ENCODE measurements around the gene OSTC.

The OSTC gene

DNA sequence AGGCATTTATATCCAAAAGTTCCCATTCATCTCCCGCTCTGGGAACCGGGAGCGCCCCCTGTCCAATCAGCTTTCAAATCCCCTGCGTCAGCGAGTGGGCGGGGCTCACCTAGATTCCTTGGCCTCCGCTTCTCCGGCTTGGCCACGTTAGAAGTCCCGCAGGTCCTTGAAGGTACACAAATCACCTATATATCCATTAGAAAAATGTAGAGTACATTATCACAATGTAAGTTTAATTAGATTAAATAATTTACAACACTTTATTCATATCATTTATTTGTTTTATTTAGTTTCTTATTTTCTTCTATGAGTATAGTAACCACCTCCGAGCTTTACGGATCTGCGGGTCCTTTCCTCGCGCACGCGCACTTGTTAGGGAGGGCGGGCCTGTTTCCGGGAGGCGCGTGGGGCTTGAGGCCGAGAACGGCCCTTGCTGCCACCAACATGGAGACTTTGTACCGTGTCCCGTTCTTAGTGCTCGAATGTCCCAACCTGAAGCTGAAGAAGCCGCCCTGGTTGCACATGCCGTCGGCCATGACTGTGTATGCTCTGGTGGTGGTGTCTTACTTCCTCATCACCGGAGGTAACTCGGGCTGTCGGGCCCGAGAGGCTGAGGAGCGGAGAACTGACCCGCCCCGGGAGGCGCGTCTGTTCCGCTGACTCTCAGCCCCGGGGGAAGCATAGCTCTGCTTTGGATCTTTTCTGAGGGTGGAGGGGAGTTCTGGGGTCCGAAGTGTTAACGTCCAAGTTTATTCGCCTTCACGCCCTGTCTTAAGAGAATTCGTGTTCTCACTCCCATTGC lies at the start of gene OSTC:
OSTC (plus strand) TSS at position 388 of the 802 bp plus-strand sequence; CDS start at position 445, 57 bp downstream.
- peak within 1 kb of the TSS; percentile 68 for H3K4me3 ChIP-seq (ENCODE audit: low read depth, low read length)
- TF ChIP-seq, protein P1, sequence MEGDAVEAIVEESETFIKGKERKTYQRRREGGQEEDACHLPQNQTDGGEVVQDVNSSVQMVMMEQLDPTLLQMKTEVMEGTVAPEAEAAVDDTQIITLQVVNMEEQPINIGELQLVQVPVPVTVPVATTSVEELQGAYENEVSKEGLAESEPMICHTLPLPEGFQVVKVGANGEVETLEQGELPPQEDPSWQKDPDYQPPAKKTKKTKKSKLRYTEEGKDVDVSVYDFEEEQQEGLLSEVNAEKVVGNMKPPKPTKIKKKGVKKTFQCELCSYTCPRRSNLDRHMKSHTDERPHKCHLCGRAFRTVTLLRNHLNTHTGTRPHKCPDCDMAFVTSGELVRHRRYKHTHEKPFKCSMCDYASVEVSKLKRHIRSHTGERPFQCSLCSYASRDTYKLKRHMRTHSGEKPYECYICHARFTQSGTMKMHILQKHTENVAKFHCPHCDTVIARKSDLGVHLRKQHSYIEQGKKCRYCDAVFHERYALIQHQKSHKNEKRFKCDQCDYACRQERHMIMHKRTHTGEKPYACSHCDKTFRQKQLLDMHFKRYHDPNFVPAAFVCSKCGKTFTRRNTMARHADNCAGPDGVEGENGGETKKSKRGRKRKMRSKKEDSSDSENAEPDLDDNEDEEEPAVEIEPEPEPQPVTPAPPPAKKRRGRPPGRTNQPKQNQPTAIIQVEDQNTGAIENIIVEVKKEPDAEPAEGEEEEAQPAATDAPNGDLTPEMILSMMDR (IDR thresholded peaks at IDR 0.05; ENCODE audit: borderline replicate concordance, insufficient read depth, low read depth, low read length): no peak

DNA sequence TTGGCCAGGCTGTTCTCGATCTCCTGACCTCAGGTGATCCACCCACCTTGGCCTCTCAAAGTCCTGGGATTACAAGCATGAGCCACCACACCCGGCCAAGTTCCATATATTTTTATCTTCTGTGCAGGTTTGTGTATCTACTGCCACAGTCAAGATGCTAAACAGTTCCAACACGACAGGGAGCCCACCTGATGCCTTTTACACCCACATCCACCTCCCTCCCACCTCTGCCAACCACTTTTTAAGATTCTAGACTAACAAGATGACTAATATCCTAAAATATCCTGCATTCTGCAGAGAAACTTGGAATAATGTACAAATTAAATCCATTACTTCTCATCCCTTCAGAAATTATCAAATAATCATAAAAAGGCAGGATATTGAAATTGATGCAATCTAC lies 49.3 kb upstream of the OSTC start:
- no peak overlapping the region for H3K4me3 ChIP-seq (ENCODE audit: low read depth, low read length)
- TF ChIP-seq, protein P1 (IDR thresholded peaks at IDR 0.05; ENCODE audit: borderline replicate concordance, insufficient read depth, low read depth, low read length): no peak

DNA sequence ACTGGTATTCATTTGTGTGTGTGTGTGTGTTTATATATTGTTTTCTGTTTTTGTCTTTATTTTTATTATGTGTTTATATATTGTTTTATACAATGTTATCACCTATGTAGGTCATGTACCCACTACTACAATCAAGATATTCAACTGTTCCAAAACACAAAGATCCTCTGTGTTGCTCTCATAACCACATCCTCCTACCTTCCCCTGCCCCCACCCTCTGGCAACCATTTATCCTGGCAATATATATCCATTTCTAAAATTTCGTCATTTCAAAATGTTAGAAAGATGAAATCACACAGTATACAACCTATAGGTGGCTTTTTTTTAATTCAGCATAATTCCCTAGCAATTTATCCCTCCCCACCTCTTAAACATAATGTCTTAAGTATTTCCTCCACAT lies 48.9 kb upstream of the OSTC start:
- TF ChIP-seq, protein P1 (IDR thresholded peaks at IDR 0.05; ENCODE audit: borderline replicate concordance, insufficient read depth, low read depth, low read length): no peak
- no peak overlapping the region for H3K4me3 ChIP-seq (ENCODE audit: low read depth, low read length)

DNA sequence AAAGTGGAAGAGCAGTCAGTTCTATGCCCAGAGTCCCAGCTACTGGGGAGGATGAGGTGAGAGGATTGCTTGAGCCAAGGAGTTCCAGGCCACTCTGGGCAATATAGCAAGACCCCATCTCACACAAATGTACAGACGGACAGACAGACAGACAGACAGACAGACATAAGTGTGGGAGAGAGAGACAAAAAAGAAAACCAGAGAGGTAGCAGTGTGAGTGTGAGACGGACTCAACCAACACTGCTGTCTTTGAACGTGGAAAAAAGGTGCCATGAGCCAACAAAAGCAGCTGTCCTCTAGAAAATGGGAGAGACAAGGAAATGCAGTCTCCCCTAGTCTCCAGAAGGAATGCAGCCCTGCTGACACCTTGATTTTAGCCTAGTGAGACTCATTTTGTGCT lies 48.2 kb upstream of the OSTC start:
- TF ChIP-seq, protein P1 (IDR thresholded peaks at IDR 0.05; ENCODE audit: borderline replicate concordance, insufficient read depth, low read depth, low read length): no peak
- H3K4me3 ChIP-seq (ENCODE audit: low read depth, low read length): no peak overlapping the region

DNA sequence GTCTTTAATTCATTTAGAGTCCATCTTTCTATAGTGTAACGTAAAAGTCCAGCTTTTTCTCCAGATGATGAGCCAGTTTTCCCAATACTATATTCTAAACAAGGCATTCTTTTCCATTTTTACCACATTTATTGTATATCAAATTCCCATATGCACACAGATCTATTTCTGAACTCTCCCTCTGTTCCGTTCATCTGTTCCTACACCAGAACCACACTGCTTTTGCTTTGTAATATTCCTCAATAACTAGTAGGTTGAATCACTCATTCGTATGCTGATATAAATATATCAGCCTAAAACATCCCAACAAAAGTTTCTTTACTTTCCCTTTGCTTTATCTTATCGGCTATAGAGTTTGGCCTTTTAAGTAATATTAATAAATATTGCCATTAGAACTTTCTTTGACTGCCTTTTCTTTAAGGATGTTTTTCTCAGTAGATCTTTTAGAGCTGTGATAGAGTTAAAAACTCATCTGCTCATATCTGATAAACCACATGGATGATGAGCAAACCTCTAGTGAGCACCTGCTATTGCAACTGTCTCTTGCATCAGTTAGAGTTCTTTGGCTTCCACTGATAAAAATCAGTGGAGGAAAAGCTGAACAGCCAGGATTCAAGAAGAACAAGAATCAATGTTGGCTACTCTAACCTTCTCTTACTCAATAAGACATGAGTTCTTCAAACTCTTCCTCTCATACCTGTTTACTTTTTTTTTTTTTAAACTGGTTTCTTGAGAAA lies 43.2 kb upstream of the OSTC start:
- no peak overlapping the region for H3K4me3 ChIP-seq (ENCODE audit: low read depth, low read length)
- TF ChIP-seq, protein P1 (IDR thresholded peaks at IDR 0.05; ENCODE audit: borderline replicate concordance, insufficient read depth, low read depth, low read length): no peak

DNA sequence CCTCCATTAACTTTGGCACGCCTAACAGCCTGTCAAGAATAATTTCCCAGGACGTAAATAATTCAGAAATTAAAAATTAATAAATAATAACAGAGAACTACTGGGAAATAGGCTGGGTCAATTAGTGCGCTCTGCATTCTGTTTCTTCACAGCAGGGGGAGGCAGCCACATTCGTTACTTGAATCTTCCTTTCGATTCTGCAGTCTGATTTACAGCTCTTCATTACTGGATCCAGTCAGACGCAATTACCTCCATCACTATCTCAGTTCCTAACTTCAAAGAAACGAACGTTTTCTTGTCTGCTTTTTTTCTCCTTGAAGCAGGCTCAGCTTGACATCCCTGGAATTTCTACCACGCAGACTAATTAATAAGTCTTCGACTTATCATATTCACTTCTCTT lies 39.0 kb upstream of the OSTC start:
- H3K4me3 ChIP-seq (ENCODE audit: low read depth, low read length): no peak overlapping the region
- TF ChIP-seq, protein P1 (IDR thresholded peaks at IDR 0.05; ENCODE audit: borderline replicate concordance, insufficient read depth, low read depth, low read length): no peak
